Nucleus accumbens (tissue), 56 donors: ENCODE data around the gene MYO1F.
"Not testable (repeated sequence)": the region's sequence is repeated elsewhere in the genome, so short reads cannot be mapped to it uniquely, and the experiment has no call there.

Experiments
- DNase-seq, 56 donors: peaks; one replicate each; lab custom pipeline; 2025; lab: John Stamatoyannopoulos, UW

Gene MYO1F

GRCh38 chr19:8567522-8568172 is 9.6 kb downstream of the MYO1F start:
- DNase-seq = peak in 14 of 56 donors; percentile 1 to 35 (median 14)

GRCh38 chr19:8566855-8567254 is 10.4 kb downstream of the MYO1F start:
- no peak for DNase-seq

- DNase-seq = not testable (repeated sequence)
These were observed 12.4 kb downstream of the MYO1F start for GRCh38 chr19:8564866-8565265.

GRCh38 chr19:8561075-8561764 is 16.0 kb downstream of the MYO1F start:
- DNase-seq = no peak

GRCh38 chr19:8558325-8558724 is 18.9 kb downstream of the MYO1F start:
- no peak for DNase-seq

DNA sequence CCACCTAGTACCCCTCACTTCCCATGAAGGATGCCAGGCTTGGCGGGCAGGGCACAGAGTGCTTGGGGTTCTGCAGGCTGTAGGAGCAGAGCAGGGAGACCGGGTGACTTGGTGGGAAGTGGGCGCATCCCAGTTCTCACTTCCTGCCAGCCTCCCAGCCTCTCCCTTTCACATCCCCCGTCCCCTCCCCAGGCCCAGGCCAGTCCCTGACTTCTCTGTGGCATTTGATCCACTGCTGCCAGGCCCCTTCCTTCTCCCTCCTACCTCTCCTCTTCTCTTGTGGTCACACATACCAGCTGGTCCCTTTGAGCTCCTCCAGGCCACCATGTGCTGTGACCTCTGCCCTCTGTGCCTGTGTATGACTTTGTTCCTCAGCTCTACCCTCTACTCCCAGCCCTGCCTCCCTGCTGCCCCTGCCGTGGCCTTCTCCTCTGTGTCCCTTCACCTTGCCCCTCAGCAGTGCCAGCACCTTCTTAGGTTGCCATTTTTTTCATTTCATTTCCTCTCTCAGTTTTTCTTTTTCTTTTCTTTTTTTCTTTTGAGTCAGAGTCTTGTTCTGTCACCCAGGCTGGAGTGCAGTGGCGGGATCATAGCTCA is 19.5 kb downstream of the MYO1F start:
- no peak for DNase-seq

DNA sequence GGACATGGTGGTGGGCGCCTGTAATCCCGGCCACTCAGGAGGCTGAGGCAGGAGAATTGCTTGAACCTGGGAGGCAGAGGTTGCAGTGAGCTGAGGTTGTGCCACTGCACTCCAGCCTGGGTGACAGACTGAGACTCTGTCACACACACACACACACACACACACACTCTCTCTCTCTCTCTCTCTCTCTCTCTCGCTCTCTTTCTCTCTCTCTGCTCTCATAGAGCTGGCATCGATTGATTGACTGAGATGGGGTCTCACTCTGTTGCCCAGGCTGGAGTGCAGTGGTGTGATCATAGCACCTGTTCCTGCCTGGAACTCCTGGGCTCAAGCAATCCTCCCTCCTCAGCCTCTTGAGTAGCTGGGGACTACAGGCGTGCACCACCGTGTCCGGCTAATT is 23.5 kb downstream of the MYO1F start:
- DNase-seq = not testable (repeated sequence)

- no peak for DNase-seq
These were observed 24.4 kb downstream of the MYO1F start for GRCh38 chr19:8552810-8553209.

DNA sequence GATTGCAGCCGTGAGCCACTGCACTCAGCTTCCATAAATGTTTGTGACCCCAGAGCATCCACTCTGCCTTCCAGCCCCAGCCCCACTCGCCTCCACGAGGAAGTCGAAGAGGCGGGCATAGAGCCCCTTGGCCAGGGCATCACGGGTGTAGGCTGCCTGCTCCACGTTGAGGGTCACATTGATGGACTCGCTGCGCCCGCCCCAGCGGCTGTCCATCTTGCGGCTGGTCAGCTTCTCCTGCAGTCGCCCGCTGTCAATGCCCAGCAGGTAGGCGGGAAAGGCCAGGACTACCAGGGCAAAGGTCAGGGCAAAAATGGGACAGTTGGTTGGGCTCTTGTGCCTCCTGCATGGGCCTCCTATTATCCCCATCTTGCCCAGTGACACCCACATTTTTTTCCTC is 27.2 kb downstream of the MYO1F start:
- DNase-seq = no peak

- no peak for DNase-seq
These were observed 31.5 kb downstream of the MYO1F start for GRCh38 chr19:8545743-8546142.

- no peak for DNase-seq
These were observed 33.1 kb downstream of the MYO1F start for GRCh38 chr19:8544168-8544567.

DNA sequence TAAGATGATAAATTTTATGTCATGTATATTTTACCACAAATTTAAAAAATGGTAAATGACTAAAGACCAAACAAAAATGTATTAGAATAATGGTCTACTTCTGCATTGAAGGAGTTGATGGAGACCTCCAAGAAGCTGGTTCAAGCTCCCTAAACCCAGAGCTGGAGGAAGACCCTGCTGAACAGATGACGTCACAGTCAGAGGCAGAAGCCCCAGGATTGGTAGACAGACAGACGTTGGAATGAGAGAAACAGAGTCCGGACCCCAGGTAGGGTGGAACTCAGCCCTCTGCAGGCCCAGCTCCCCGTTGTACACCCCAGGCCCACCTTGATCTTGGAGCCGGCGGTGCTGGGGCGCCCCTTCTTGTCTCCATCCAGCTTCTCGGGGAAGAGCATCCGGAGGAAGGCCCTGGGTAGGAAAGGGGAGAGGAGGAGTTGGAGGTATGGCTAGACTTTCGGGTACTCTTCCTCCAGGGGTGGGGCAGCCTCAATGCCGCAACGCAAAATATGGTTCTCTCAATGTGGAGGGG is 37.6 kb downstream of the MYO1F start:
- DNase-seq = no peak

DNA sequence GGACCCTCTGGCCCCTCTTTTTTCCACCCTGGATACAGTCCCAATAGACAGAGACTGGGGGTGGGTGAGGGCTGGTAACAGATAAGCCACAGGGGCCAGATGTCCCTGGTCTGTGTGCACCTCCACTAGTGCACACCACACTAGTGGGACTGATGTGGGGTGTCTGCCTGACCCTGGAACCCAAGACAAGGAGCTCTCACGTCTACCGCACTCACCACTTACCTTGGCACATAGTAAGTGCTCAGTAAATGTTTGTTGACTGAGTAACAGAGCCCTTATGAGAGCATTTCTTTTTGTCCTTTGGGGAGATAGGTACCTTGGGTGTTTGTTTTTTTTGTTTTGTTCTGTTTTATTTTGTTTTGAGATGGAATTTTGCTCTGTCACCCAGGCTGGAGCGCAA is 40.1 kb downstream of the MYO1F start:
- DNase-seq = no peak

DNA sequence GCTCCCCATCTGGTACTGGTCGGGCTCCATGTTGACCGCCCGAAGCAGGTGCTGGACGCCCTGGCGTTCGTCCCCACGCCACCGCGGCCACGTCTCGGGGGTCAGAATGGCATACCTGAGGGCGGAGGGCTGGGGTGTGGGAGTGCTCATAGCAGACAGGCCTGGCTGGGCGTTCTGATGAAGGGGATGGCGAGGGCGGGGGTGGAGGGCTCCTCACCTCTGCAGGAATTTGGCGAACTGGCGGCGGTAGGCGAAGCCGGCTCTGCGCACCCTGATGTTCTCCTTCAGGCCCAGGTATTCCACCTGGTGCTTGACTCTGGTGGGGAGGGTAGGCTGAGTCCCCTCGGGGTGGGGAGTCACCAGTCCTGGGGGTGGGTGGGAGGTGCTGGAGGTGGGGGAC is 41.0 kb downstream of the MYO1F start:
- no peak for DNase-seq

DNA sequence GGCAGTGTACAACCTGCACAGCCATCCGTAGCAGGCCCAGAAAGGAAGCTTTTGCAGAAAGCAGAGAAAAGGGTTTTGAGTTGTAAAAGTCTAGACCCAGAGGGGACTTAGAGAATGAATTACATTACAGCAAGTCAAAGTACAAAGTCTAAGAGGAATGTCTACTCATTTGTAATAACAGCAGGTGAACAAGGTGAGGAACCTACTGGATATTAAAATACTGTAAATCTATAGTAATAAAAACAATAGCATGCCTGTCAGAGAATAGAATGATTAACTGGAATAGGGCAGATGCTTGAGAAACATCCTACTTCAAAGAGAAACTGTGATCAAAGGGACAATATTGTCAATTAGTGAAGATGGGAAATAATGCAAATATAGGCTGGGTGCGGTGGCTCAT is 45.0 kb downstream of the MYO1F start:
- DNase-seq = no peak

DNA sequence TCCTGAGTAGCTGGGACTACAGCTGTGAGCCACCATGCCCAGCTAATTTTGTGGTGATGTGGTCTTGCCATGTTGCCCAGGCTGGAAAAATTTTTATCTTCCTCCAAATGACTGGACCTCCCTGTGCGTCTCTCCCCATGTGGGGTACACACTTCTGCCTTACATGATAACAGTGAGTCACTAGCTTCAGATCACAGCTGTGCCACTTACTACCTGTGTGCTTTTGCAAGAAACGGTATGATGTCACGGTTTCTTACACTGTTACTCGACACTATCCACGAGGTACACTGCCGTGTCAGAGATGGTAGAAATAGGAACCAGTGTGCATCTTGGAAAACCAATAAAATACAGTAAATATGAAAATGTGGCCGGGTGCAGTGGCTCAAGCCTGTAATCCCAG is 45.8 kb downstream of the MYO1F start:
- no peak for DNase-seq

DNA sequence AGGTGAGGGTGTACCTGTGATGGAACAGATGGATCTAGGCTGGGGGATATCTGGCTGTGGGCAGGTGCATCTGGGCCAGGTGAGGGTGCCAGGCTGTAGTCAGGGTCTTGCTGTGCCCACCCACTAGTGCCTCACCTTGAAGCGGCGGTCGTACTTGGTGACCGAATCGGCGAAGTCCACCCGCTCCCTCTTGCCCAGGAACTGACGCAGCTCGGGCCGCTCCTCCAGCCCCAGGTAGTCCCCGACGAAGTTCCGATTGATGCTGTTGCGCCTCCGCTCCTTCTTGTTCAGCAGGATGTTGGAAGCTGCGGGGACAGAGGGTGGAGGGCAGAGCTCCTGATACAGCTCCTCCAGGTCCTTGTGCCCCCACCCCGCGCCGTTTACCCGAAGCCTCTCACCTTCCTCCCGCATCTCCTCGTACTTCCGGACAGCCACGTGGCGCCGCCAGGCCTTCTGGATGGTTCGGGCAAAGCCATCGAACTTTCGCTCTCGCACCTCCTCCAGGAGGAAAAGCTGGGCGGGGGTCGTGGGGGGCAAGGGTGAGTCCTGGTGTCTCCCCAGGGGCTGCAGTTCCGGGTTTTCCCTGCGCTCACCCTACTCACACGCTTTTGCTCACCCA is 47.1 kb downstream of the MYO1F start:
- DNase-seq = no peak

- DNase-seq = no peak
These were observed 47.8 kb downstream of the MYO1F start for GRCh38 chr19:8529369-8530006.

GRCh38 chr19:8528500-8528899 is 48.7 kb downstream of the MYO1F start:
- DNase-seq = no peak

- peak in 55 of 56 donors; percentile 15 to 90 (median 70) for DNase-seq
These were observed 50.7 kb downstream of the MYO1F start for GRCh38 chr19:8526345-8527091.
